Uterus (tissue), 4 donors: ENCODE results near the gene IL17A. TPM values are rescaled to one million over a fixed set of nuclear protein-coding genes. Genes with fewer than 3 reads are reported as not detected.

Source experiments
- DNase-seq, 2 donors: peaks; one replicate each; pipeline ENCODE4 v3.0.0-alpha.2; 2019 to 2020
- H3K27ac ChIP-seq, 2 donors: fragments of 200-600 bp; sonication (generic); 1 replicate in 1 of 2; 2 replicates in 1 of 2; pipeline ENCODE4 v1.5.1; 2016 to 2018
- H3K27me3 ChIP-seq, 2 donors: fragments of 200-600 bp; sonication (generic); one replicate each; pipeline ENCODE4 v1.5.1; 2018 to 2019; ENCODE audit warnings: control low read depth in 1 of 2
- H3K36me3 ChIP-seq, 2 donors: fragments of 200-600 bp; sonication (generic); one replicate each; pipeline ENCODE4 v1.5.1; 2019; ENCODE audit warnings: control low read depth in 1 of 2
- H3K4me1 ChIP-seq, 2 donors: fragments of 200-600 bp; sonication (generic); one replicate each; pipeline ENCODE4 v1.5.1; 2018 to 2019; ENCODE audit warnings: control low read depth in 1 of 2
- H3K4me3 ChIP-seq, 2 donors: fragments of 200-600 bp; sonication (generic); 1 replicate in 1 of 2; 2 replicates in 1 of 2; pipeline ENCODE4 v1.5.1; 2018 to 2019; ENCODE audit warnings: mild to moderate bottlenecking in 1 of 2
- H3K9me3 ChIP-seq, 2 donors: fragments of 200-600 bp; sonication (generic); one replicate each; pipeline ENCODE4 v1.5.1; 2019; ENCODE audit warnings: control low read depth in 1 of 2
- POLR2A ChIP-seq, 2 donors: fragments of 450-650 bp; IDR thresholded peaks; one replicate each; pipeline ENCODE4 v1.6.1; 2016; ENCODE audit warnings: antibody characterized with exemption in 2 of 2, mild to moderate bottlenecking in 1 of 2, moderate library complexity in 1 of 2
- intact Hi-C: fragments of 100-400 bp; cut with DNase I; formaldehyde crosslinking; loops from one replicate; pipeline ENCODE4 v1.15.1; 2023; ENCODE audit warnings: low total_unique reads
- total RNA-seq, 4 donors: library from RNA; depleted of rRNA in 3 of 4; stranded (reverse); fragments of >200 nt in 3 of 4; gene quantifications; one replicate each; pipeline versions ENCODE4 v1.1.0 to v1.2.4, GENCODE V29; 2014 to 2023
- TF ChIP-seq, protein P1 (sequence below), 4 experiments: fragments of 200-600 bp in 2 of 4; fragments of 450-650 bp in 2 of 4; sonication (generic) in 2 of 4; IDR thresholded peaks; one replicate each; pipeline ENCODE4 v1.5.1; 2016 to 2019; ENCODE audit warnings: antibody characterized with exemption in 4 of 4, mild to moderate bottlenecking in 2 of 4, moderate library complexity in 1 of 4
- donor health status: DM: yes; HTN: yes; CAD: no.

The IL17A gene
- total RNA-seq, 4 donors from 2014 or later, result 0.40 TPM; not detected in 3

DNA sequence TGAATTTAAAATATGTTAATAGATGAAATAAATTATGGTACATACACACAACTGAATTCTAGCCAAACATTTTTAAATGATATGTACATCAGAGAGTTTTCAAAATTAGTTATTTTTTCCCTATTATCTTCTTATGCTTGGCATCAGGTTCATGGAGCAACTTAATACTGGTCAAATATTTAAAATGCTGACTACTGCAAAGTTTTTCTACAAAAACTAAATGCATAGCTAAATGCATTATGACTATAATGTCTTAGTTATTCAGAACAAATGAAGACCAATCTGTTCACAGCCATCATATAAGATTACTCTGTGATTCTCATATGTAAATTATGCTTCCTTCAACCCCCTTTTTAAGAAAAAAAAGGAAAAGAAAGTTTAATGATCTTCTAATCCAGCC is 8.2 kb upstream of the IL17A start:
- Histone ChIP-seq H3K36me3 (no peaks in the 10 kb centered on the region), H3K4me3 (no peak overlapping the region), H3K9me3 (no peaks in the 10 kb centered on the region), H3K4me1 (no peaks in the 10 kb centered on the region), H3K27me3 (no peaks in the 10 kb centered on the region), H3K27ac (no peak overlapping the region)
- TF ChIP-seq, protein P1, sequence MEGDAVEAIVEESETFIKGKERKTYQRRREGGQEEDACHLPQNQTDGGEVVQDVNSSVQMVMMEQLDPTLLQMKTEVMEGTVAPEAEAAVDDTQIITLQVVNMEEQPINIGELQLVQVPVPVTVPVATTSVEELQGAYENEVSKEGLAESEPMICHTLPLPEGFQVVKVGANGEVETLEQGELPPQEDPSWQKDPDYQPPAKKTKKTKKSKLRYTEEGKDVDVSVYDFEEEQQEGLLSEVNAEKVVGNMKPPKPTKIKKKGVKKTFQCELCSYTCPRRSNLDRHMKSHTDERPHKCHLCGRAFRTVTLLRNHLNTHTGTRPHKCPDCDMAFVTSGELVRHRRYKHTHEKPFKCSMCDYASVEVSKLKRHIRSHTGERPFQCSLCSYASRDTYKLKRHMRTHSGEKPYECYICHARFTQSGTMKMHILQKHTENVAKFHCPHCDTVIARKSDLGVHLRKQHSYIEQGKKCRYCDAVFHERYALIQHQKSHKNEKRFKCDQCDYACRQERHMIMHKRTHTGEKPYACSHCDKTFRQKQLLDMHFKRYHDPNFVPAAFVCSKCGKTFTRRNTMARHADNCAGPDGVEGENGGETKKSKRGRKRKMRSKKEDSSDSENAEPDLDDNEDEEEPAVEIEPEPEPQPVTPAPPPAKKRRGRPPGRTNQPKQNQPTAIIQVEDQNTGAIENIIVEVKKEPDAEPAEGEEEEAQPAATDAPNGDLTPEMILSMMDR (IDR thresholded peaks at IDR 0.05), result no peak
- no peak for TF ChIP-seq POLR2A (IDR thresholded peaks at IDR 0.05)
- DNase-seq, result no peak
- intact Hi-C loops, result no loop called here

- Histone ChIP-seq H3K4me1 (no peaks in the 10 kb centered on the region), H3K9me3 (no peaks in the 10 kb centered on the region), H3K36me3 (no peaks in the 10 kb centered on the region), H3K4me3 (no peak overlapping the region), H3K27ac (no peak overlapping the region), H3K27me3 (no peaks in the 10 kb centered on the region)
- intact Hi-C loops, result no loop called here
- DNase-seq, result no peak
- TF ChIP-seq POLR2A (IDR thresholded peaks at IDR 0.05), result no peak
- TF ChIP-seq, protein P1 (IDR thresholded peaks at IDR 0.05), result no peak
These were observed 5.2 kb upstream of the IL17A start for GRCh38 chr6:52180787-52181558.

- DNase-seq, result no peak
- no peak for TF ChIP-seq POLR2A (IDR thresholded peaks at IDR 0.05)
- TF ChIP-seq, protein P1 (IDR thresholded peaks at IDR 0.05), result no peak
- Histone ChIP-seq H3K9me3 (no peaks in the 10 kb centered on the region), H3K4me1 (no peaks in the 10 kb centered on the region), H3K36me3 (no peaks in the 10 kb centered on the region), H3K27ac (no peak overlapping the region), H3K27me3 (no peaks in the 10 kb centered on the region), H3K4me3 (no peak overlapping the region)
- intact Hi-C loops, result no loop called here
These were observed 3.0 kb upstream of the IL17A start for GRCh38 chr6:52183131-52183713.

DNA sequence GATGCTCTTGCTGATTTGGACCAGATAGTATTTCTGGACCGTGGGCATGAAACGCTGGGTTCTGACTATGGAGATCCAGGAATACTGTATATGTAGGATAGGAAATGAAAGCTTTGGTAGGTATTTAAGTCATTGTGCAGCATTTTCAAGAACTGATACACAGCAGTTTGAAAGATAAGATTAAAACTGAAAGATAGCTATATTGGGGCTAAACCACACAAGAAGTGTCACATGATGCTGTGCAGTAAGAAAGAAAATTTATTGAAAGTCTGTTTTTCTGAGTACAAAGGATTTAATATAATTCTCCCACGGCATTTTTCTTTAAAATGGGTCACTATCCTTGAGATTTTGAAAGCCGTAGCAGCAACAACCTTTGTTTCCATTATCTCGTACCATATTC is 305 bp downstream of the IL17A start:
- no peak for TF ChIP-seq POLR2A (IDR thresholded peaks at IDR 0.05)
- no peak for DNase-seq
- Histone ChIP-seq H3K27me3 (no peaks in the 10 kb centered on the region), H3K4me1 (no peaks in the 10 kb centered on the region), H3K27ac (no peak overlapping the region), H3K36me3 (no peaks in the 10 kb centered on the region), H3K4me3 (no peak overlapping the region), H3K9me3 (no peaks in the 10 kb centered on the region)
- intact Hi-C loops, result no loop called here

DNA sequence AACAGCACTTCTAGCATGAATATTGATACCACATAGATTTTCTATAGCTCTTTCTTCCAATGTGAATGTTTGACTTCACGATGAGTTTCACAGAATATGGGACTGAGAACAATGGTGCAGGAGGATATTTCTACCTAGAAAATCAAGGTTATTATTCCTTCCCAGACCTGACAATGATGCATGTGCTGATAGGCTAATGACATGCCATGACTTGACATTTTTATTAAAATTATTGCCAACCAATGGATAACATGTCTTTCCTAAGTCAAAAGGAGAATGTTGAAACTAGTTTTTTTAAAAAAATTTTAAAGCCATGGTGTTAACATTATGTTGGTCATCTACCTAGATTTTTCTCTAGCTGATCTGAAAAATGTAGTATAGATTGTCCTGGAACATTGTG is 923 bp downstream of the IL17A start:
- H3K4me1 ChIP-seq, result no peaks in the 10 kb centered on the region
- no peaks in the 10 kb centered on the region for H3K36me3 ChIP-seq
- TF ChIP-seq, protein P1 (IDR thresholded peaks at IDR 0.05), result no peak
- no peak for TF ChIP-seq POLR2A (IDR thresholded peaks at IDR 0.05)
- no peak for DNase-seq
- intact Hi-C loops, result no loop called here
- H3K27me3 ChIP-seq, result no peaks in the 10 kb centered on the region
- H3K9me3 ChIP-seq, result no peaks in the 10 kb centered on the region
- H3K4me3 ChIP-seq, result no peak overlapping the region
- no peak overlapping the region for H3K27ac ChIP-seq
